Activated gamma-delta T cell (primary cell): ENCODE data around the gene STK11IP.

Experiments used
- DNase-seq: peaks from one replicate; lab custom pipeline; 2025; lab: John Stamatoyannopoulos, UW

STK11IP gene

DNA sequence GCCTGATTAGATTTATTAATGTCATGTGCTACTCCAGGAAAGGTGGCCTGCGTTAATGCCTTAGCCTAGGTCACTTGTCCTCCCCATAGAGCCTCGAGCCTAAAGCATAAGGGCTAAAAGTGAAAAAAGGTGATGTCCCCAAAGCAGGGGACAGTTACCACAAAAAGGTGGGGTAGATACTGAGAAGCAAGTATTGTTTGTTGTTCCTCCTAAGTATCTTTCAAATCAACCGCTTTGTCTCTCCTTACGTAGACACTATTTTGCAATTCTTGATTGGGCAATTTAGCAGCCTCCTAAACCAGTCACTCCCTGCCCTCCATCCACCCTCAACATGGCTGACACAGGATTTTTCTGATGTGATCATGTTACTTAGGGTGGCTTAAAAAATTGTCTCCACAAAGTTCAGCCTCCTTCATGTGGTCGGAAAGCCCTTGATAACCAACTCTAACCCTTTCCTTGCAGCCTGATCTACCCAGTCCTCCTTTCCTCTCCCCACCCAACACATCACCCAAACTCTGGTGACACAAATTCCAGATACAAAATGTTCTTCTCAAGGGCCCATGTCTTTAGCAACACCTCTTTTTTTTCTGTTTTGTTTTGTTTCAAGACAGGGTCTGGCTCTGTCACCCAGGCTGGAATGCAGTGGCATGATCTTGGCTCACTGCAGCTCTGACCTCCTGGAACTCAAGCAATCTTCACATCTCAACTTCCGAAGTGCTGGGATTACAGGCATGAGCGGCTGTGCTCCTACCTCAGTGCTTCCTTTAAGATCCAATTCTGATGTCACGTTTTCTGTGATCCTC, 18.6 kb upstream of the STK11IP start:
- DNase-seq = no peak

DNA sequence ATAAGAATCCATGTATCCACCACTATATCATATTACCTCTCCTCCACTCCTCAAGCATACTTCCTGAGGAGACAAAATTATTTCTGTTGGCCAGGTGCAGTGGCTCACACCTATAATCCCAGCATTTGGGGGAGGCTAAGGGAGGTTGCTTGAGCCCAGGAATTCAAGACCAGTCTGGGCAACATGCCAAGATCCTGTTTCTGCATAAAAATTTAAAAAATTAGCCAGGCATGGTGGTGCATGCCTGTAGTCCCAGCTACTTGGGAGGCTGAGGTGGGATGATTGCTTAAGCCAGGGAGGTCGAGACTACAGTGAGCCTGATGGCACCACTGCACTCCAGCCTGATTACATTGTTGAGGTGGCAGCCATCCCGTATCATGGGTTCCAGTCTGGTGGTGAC, 16.3 kb upstream of the STK11IP start:
- no peak for DNase-seq

GRCh38 chr2:219591091-219591490, 6.6 kb upstream of the STK11IP start:
- no peak for DNase-seq

DNA sequence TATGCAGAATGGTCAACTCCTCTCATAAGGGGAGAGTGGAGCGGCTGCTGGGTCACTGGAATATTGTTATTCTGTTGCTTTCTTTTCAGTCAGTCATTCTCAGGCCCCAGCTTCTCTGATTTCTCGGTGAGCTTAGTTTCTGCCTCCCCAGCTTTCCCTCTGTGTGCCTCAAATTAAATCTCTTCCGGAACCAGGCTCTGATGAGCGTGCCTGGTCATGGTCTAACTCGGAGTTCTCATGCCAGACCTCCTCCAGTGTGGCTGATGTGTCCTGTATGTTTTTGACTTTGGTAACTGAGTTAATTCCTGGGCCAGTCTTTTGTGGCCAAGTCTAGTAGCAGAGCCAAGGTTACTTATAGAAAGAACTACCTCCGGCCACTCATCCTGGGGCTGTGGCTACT, 4.9 kb upstream of the STK11IP start:
- no peak for DNase-seq

GRCh38 chr2:219593154-219593553, 4.5 kb upstream of the STK11IP start:
- DNase-seq = no peak

DNA sequence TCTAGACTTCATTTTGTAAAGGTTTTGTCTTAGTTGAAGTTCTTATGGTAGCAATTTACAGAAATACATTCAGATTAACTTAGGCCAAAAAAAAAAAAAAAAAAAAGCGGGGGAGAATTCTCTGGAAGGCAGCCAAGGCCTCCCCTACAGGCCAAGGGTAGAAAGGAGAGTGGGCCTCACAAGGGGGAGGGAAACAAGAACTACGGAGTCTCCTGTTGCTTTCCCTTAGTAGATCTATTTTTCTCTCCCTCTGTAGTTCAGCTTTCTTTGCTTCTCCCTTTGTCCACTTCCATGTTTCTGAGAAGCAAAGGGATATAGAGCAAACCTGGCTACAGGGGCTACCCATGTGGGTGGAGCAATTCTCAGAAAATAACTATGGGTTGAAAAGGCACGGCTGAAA, 2.4 kb upstream of the STK11IP start:
- no peak for DNase-seq

GRCh38 chr2:219596954-219597551, 604 bp upstream of the STK11IP start:
- no peak for DNase-seq

DNA sequence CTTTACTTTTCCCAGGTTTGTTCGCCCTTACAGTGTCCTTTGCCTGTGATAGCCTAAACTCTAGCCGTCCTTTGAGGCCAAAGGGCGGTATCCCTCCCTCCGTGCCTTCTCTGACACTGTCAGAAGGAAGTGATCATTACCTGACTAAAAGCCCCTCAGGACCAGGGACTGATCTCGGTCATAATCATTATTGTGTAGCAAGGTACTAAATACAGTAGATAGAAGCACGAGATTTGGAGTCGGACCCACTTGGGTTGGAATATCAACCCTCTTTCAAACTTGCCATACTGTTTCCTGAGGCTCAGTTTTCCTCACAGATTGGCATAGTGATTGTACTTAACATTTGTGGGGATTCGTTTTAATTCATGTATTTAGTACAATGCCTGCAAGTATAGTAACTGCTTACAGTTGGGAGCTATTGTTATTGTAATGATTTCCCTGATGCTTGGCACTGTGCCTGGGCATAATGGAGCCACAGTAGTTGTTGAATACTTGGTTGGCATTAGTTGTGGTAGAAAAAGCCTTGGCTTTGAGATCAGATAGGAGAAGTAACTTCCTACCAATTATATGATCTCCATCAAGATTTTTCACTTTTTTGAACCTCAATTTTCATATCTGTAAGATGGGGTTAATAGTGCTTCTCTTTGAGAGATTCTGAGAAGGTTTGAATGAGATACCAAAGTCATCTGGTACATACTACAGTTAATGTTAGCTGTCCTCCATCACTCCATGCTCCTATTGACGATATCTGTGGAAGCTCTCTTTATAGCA, 836 bp downstream of the STK11IP start:
- DNase-seq = no peak

DNA sequence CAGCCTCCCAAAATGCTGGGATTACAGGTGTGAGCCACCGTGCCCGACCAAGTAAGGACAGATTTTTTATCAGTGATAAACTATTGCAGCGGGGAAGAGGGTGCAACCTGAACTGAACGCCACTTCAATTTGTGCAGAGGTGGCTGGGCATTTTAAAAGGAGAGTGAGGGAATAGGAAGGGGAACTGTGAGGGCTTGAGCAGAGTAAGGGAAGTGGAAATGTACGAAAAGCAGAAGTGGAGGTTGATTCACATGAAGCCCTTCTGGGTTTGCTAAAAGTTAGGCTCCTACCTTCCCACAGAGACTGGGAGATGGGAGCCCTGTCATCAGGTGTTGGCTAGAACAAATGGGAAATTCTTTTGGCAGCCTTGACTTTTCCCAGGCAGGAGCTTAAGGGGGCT, 6.1 kb downstream of the STK11IP start:
- no peak for DNase-seq

GRCh38 chr2:219605607-219605954, 7.9 kb downstream of the STK11IP start:
- no peak for DNase-seq

GRCh38 chr2:219607931-219608330, 10.3 kb downstream of the STK11IP start:
- DNase-seq = no peak

GRCh38 chr2:219608399-219608964, 10.8 kb downstream of the STK11IP start:
- no peak for DNase-seq

- no peak for DNase-seq
Observed at GRCh38 chr2:219609149-219609750, 11.6 kb downstream of the STK11IP start.

- no peak for DNase-seq
Observed at GRCh38 chr2:219611306-219611705, 13.6 kb downstream of the STK11IP start.

DNA sequence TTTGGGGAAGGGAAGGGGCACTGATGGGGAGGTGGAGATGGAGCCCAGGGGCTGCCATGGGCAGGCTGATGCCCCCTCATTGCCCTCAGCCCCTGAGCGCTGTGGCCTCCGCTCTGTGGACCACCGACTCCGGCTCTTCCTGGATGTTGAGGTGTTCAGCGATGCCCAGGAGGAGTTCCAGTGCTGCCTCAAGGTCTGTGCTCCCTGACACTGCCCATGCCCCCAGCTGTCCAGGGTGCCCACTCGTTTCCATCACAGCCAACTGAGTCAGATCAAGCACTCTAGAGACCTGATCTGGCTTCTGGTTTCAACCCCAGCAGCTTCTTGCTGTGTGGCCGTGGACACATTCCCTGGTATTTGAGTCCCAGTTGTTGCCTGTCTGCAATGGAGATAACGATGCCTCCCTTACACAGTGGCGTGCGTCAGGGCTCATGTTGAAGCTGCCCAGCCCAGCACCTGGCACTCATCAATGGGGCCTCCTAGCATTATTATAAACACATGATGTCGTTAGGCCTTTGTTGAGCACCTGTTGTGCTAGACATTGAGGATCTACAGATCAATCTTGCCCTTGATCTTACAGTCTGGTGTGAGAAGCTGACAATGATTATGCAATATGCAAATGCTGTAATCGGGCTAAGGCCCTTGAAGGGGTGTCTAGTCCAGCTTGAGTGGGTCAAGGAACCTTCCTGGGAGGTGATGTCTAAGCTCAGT, 14.4 kb downstream of the STK11IP start:
- DNase-seq = no peak

GRCh38 chr2:219612577-219613286, 15.1 kb downstream of the STK11IP start:
- no peak for DNase-seq

DNA sequence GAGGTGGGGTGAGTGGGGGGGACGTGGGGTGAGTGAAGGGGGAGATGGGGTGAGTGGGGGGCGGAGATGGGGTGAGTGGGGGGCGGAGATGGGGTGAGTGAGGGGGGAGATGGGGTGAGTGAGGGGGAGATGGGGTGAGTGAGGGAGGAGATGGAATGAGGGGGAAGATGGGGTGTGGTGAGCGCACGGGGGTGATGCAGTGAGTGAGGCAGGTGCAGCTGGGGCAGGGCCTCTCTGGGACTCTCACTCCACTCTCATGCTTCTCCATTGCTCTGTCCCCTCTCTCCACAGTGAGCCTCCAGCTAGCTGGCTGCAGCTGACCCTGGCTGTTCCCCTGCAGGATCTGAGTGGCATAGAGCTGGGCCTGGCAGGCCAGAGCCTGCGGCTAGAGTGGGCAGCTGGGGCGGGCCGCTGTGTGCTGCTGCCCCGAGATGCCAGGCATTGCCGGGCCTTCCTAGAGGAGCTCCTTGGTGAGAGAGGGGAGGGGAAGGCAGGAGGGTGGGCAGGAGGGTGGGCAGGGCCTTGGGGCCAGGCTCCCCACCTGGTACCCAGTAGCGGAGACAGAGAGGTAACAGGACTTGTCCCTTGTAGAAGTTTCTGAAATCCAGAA, 15.9 kb downstream of the STK11IP start:
- no peak for DNase-seq

DNA sequence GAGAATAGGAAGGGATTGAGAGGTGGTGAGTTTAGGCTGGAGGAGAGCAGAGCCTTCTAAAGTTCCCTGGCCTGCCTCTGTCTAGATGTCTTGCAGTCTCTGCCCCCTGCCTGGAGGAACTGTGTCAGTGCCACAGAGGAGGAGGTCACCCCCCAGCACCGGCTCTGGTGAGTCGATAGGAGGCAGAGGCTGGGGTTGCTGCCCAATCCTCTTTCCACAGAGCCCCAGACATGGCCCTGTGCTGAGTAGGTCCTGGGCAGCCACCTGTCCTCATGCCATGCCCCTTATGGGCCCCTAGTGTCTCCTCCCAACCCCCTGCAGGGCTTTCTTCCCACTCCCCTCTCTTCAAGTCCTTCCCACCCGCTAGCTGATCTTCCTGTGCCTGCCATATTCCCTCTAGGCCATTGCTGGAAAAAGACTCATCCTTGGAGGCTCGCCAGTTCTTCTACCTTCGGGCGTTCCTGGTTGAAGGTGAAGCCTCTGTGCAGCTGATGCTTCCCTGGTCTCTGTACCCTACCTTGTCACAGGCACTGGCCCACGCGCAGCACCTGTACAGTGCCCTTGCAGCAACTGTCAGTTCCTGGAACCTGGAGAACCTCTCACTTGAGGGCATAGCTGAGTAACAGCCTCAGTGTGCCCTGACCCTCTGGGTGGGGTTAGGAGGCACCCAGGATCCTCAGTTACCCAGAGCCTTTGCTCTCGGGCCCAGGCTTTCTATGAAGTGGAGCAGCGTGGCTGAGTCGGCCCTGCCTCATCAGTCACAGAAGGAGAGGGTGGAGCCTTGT, 16.6 kb downstream of the STK11IP start:
- no peak for DNase-seq

DNA sequence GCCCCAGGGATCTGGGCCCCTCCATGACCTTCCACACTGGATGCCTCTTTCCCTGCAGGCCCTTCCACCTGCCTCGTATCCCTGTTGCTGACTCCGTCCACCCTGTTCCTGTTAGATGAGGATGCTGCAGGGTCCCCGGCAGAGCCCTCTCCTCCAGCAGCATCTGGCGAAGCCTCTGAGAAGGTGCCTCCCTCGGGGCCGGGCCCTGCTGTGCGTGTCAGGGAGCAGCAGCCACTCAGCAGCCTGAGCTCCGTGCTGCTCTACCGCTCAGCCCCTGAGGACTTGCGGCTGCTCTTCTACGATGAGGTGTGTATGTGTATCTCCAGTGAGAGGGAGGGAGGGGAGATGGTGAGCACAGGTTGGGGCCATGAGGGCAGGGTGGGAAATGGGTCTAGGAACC, 17.4 kb downstream of the STK11IP start:
- no peak for DNase-seq

- no peak for DNase-seq
Observed at GRCh38 chr2:219615894-219616293, 18.2 kb downstream of the STK11IP start.
